Adrenal gland (tissue), 12 donors: ENCODE data around the gene PKIB. TPM values are rescaled to one million over a fixed set of nuclear protein-coding genes. Genes with fewer than 3 reads are reported as not detected.

Experiments used
- DNase-seq, 7 donors: peaks; one replicate each; pipeline ENCODE4 v3.0.0-alpha.2; 2019 to 2020
- H3K27ac ChIP-seq, 5 donors: fragments of 200-600 bp; sonication (generic) in 4 of 5; 1 replicate in 3 of 5; 2 replicates in 2 of 5; pipeline versions ENCODE4 v1.5.1 to v1.8.0; 2016 to 2020; ENCODE audit warnings: mild to moderate bottlenecking in 1 of 5
- H3K27me3 ChIP-seq: fragments of 200-600 bp; 2 replicates; pipeline ENCODE4 v1.8.0; 2021
- H3K36me3 ChIP-seq, 2 donors: fragments of 200-600 bp; replicated peaks in 1 of 2; 1 replicate in 1 of 2; 2 replicates in 1 of 2; pipeline versions ENCODE4 v1.5.1 to v1.8.0; 2018 to 2022
- H3K4me1 ChIP-seq, 2 donors: fragments of 200-600 bp; replicated peaks in 1 of 2; 1 replicate in 1 of 2; 2 replicates in 1 of 2; pipeline versions ENCODE4 v1.5.1 to v1.8.0; 2018 to 2021
- H3K4me3 ChIP-seq, 4 donors: fragments of 200-600 bp; sonication (generic) in 3 of 4; one replicate each; pipeline ENCODE4 v1.5.1; 2016 to 2018
- H3K9me3 ChIP-seq, 3 donors: fragments of 200-600 bp; sonication (generic) in 1 of 3; replicated peaks in 1 of 3; 1 replicate in 2 of 3; 2 replicates in 1 of 3; pipeline versions ENCODE4 v1.5.1 to v1.8.0; 2016 to 2021
- POLR2A ChIP-seq, 2 donors: fragments of 450-650 bp; IDR thresholded peaks; one replicate each; pipeline ENCODE4 v1.6.1; 2017; ENCODE audit warnings: antibody characterized with exemption in 2 of 2, mild to moderate bottlenecking in 2 of 2, moderate library complexity in 1 of 2
- WGBS, 4 donors: extraction: QIAGEN DNeasy Blood & Tissue Kit in 2 of 4; methylation state at CpG; one replicate each; pipeline versions ENCODE4 v1.1.5 to v1.1.7; 2013 to 2017; 5-methylcytosine and 5-hydroxymethylcytosine counted together
- intact Hi-C, 2 donors: fragments of 100-400 bp; cut with DNase I; formaldehyde crosslinking; loops; one replicate each; pipeline versions ENCODE4 v1.14.1 to v1.15.0; 2022 to 2023
- polyA plus RNA-seq, 3 donors: library from polyadenylated mRNA; stranded (reverse); fragments of 200-250 nt in 2 of 3; fragments of 350-450 nt in 1 of 3; fragmentation: Illumina TruSeq in 1 of 3; extraction: RNeasy Lipid Tissue Mini Kit (QIAGEN cat#74804) in 1 of 3; gene quantifications; one replicate each; pipeline ENCODE4 v1.2.3, GENCODE V29; 2013 to 2014
- total RNA-seq, 9 donors: library from RNA; depleted of rRNA in 4 of 9; stranded (reverse); fragments of >200 nt in 4 of 9; fragments of 120-200 nt in 1 of 9; fragmentation: NEBNext Ultra II Directional in 1 of 9; extraction: Animal tissue kit (Norgen Biotek cat#: 25700) in 1 of 9; gene quantifications; one replicate each; pipeline versions ENCODE4 v1.1.0 to v1.2.4, GENCODE V29; 2013 to 2023
- TF ChIP-seq, protein P1 (sequence below), 6 experiments: fragments of 450-650 bp in 4 of 6; fragments of 200-600 bp in 2 of 6; sonication (generic) in 1 of 6; IDR thresholded peaks; 1 replicate in 5 of 6; 2 replicates in 1 of 6; pipeline versions ENCODE4 v1.5.1 to v1.8.0; 2016 to 2021; ENCODE audit warnings: antibody characterized with exemption in 6 of 6, mild to moderate bottlenecking in 2 of 6, moderate library complexity in 1 of 6
- donor health status: healthy with polysubstance abuse.
- donor health status: Bipolar disorder and iron deficiency.
- donor health status: DM: yes; HTN: yes; CAD: no.
- donor health status: DM: no; HTN: no; CAD: no.
- donor health status: DM: no; HTN: no; CAD: no.
- donor health status: DM: yes; HTN: yes; CAD: no.

Gene PKIB
- total and polyA plus RNA-seq, 12 donors = 0.48 to 6.2 (median 2.5) TPM

DNA sequence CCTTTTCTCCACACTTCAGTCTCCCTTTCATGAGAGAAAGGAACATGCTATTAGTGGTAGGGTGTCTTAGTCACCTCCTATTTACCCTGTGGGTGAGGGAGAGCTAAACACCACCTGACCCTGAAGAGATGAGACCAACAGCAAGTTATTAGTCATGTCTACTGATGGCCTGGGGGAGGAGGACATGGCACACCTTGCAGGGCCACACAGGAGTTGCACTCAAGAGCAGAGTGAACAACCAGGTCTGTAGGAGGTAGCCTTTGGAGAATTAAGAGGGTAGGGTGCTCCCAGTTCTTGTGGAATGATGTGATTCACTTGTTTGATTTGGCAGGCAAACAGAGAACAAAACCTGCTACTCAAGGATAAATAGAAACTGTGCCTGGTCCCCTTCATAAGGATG is 86.6 kb downstream of the PKIB start:
- H3K4me3 ChIP-seq = no peak overlapping the region
- H3K27ac ChIP-seq = no peak overlapping the region
- no peaks in the 10 kb centered on the region for H3K9me3 ChIP-seq
- DNase-seq = no peak
- H3K27me3 ChIP-seq = no peaks in the 10 kb centered on the region
- H3K36me3 ChIP-seq = no peaks in the 10 kb centered on the region
- intact Hi-C loops = no loop called here
- H3K4me1 ChIP-seq = no peaks in the 10 kb centered on the region
- TF ChIP-seq POLR2A (IDR thresholded peaks at IDR 0.05) = no peak
- TF ChIP-seq, protein P1, sequence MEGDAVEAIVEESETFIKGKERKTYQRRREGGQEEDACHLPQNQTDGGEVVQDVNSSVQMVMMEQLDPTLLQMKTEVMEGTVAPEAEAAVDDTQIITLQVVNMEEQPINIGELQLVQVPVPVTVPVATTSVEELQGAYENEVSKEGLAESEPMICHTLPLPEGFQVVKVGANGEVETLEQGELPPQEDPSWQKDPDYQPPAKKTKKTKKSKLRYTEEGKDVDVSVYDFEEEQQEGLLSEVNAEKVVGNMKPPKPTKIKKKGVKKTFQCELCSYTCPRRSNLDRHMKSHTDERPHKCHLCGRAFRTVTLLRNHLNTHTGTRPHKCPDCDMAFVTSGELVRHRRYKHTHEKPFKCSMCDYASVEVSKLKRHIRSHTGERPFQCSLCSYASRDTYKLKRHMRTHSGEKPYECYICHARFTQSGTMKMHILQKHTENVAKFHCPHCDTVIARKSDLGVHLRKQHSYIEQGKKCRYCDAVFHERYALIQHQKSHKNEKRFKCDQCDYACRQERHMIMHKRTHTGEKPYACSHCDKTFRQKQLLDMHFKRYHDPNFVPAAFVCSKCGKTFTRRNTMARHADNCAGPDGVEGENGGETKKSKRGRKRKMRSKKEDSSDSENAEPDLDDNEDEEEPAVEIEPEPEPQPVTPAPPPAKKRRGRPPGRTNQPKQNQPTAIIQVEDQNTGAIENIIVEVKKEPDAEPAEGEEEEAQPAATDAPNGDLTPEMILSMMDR (IDR thresholded peaks at IDR 0.05) = no peak

DNA sequence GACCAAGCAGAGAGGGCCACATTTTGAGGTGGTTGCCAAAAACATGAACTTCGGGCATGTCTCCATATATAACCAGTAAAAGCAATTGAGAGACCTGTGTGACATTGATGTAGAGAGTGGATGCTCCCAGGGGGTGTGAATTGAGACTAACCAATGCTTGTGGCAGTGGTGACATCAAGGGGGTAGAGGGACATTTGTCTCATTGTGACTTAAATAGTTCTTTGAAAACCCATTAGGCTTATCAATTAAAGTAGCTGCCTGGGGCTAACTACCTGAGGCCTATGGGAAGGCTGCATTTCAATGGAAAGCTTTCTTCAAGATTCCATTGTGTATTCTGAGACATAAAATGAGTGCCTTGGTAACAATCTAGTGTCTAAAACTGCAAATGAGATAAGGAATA is 87.3 kb downstream of the PKIB start:
- DNase-seq = no peak
- Histone ChIP-seq H3K27me3 (no peaks in the 10 kb centered on the region), H3K9me3 (no peaks in the 10 kb centered on the region), H3K36me3 (no peaks in the 10 kb centered on the region), H3K27ac (no peak overlapping the region), H3K4me3 (no peak overlapping the region), H3K4me1 (no peaks in the 10 kb centered on the region)
- TF ChIP-seq, protein P1 (IDR thresholded peaks at IDR 0.05) = no peak
- TF ChIP-seq POLR2A (IDR thresholded peaks at IDR 0.05) = no peak
- intact Hi-C loops = no loop called here
- WGBS, 4 donors = 58 to 79% (median 65%) methylated on average over 1 of the region's 1 CpG

DNA sequence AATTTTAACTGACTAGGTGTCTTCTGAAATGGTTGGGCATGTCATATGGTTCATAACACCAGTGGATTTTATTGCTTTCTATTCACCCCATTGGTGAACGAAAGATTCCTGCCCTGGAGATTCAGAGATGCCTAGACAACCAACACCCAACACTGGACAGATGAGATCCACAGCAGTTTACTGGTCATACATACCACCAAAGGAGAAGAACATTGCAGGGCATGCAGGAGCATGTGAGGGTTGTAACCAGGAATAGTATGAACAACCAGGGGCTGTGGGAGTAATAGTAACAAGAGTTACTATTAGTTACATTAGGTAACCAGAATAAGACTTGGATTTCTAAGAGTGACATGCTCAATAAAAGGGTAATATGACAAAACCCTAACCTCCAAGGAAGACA is 91.5 kb downstream of the PKIB start:
- no peak overlapping the region for H3K4me3 ChIP-seq
- 77 to 95% (median 88%) methylated on average over 1 of the region's 1 CpG for WGBS, 4 donors
- H3K9me3 ChIP-seq = no peaks in the 10 kb centered on the region
- intact Hi-C loops = no loop called here
- no peak for TF ChIP-seq POLR2A (IDR thresholded peaks at IDR 0.05)
- TF ChIP-seq, protein P1 (IDR thresholded peaks at IDR 0.05) = no peak
- no peaks in the 10 kb centered on the region for H3K27me3 ChIP-seq
- DNase-seq = no peak
- no peak overlapping the region for H3K27ac ChIP-seq
- H3K36me3 ChIP-seq = no peaks in the 10 kb centered on the region
- H3K4me1 ChIP-seq = no peaks in the 10 kb centered on the region

DNA sequence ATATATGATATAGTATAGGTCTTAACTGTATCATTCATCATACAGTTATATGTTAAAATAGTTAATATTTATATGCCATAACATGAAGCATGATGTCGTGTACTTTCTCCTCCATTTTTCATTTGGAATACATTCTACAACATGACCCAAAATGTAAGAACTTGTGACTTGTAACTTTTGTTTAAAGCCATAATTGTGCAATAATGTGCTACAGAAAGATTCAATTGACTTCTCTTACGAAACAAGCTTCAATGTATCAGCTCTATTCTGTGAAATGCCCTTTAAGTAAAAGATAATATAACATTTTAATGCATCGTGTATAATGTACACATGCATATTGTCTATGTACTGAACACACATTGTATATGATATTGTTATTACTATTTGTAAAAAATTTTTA is 92.6 kb downstream of the PKIB start:
- no peak for TF ChIP-seq POLR2A (IDR thresholded peaks at IDR 0.05)
- TF ChIP-seq, protein P1 (IDR thresholded peaks at IDR 0.05) = no peak
- no peaks in the 10 kb centered on the region for H3K27me3 ChIP-seq
- no peaks in the 10 kb centered on the region for H3K36me3 ChIP-seq
- H3K27ac ChIP-seq = no peak overlapping the region
- 52 to 86% (median 70%) methylated on average over 3 of the region's 3 CpGs for WGBS, 4 donors
- H3K4me3 ChIP-seq = no peak overlapping the region
- no peak for DNase-seq
- H3K4me1 ChIP-seq = no peaks in the 10 kb centered on the region
- intact Hi-C loops = no loop called here
- H3K9me3 ChIP-seq = no peaks in the 10 kb centered on the region
